Testis (tissue), 3 donors: Measurements from ENCODE around the gene TVP23A. TPM values are rescaled to one million over a fixed set of nuclear protein-coding genes. Genes with fewer than 3 reads are reported as not detected.

Experiments used
- DNase-seq: peaks from one replicate; pipeline ENCODE4 v3.0.0-alpha.2; 2019
- H3K27ac ChIP-seq, 2 donors: fragments of 200-600 bp; sonication (generic); one replicate each; pipeline ENCODE4 v1.5.1; 2019
- H3K27me3 ChIP-seq: fragments of 200-600 bp; sonication (generic); one replicate; pipeline ENCODE4 v1.5.1; 2019
- H3K36me3 ChIP-seq: fragments of 200-600 bp; sonication (generic); one replicate; pipeline ENCODE4 v1.5.1; 2017; ENCODE audit warnings: low read depth; ENCODE audit errors: missing control alignments
- H3K4me1 ChIP-seq: fragments of 200-600 bp; sonication (generic); one replicate; pipeline ENCODE4 v1.5.1; 2019
- H3K4me3 ChIP-seq, 2 donors: fragments of 200-600 bp; sonication (generic); one replicate each; pipeline ENCODE4 v1.5.1; 2017 to 2019
- H3K9me3 ChIP-seq: fragments of 200-600 bp; sonication (generic); one replicate; pipeline ENCODE4 v1.5.1; 2017
- POLR2A ChIP-seq: fragments of 450-650 bp; IDR thresholded peaks from one replicate; pipeline ENCODE4 v1.6.1; 2017; ENCODE audit warnings: antibody characterized with exemption, mild to moderate bottlenecking, moderate library complexity
- WGBS, 2 donors: methylation state at CpG; one replicate each; pipeline ENCODE4 v1.1.5; 2018; 5-methylcytosine and 5-hydroxymethylcytosine counted together
- intact Hi-C: fragments of 100-400 bp; cut with DNase I; formaldehyde crosslinking; loops from one replicate; pipeline ENCODE4 v1.15.1; 2023; ENCODE audit warnings: low total_unique reads
- polyA plus RNA-seq: library from polyadenylated mRNA; stranded (reverse); fragments of 350-450 nt; fragmentation: Illumina TruSeq; extraction: RNeasy Lipid Tissue Mini Kit (QIAGEN cat#74804); gene quantifications from one replicate; pipeline ENCODE4 v1.2.3, GENCODE V29; 2014; ENCODE audit warnings: low read depth, low replicate concordance; ENCODE audit not compliant: insufficient read depth
- total RNA-seq, 2 donors: library from RNA; depleted of rRNA; stranded (reverse); fragments of >200 nt; gene quantifications; one replicate each; pipeline ENCODE4 v1.2.3, GENCODE V29; 2016
- TF ChIP-seq, protein P1 (sequence below), 3 experiments: fragments of 450-650 bp in 2 of 3; fragments of 200-600 bp in 1 of 3; sonication (generic) in 1 of 3; IDR thresholded peaks; one replicate each; pipeline ENCODE4 v1.5.1; 2016 to 2019; ENCODE audit warnings: antibody characterized with exemption in 3 of 3, mild to moderate bottlenecking in 2 of 3, moderate library complexity in 1 of 3

TVP23A gene
- total and polyA plus RNA-seq, 3 donors from 2014 or later, result 1.7 to 4.2 (median 3.5) TPM

DNA sequence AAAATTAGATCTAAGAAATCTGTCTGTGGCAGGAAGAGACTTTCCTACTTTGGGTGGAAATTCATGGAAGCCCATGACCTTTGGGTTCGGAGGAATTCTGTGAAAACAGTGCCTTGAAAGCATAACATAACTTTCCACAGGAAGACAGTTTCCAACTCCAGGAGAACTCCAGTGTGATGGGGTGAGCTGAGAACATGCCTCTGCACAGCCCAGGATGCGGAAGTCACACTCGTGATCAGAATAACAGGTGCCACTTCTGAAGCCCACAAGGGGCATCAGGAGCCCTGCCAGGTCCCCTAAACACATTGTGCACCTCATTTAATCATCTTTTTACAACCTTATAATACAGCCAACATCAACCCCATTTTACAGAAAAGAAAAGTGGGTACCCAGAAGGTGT, 9.7 kb downstream of the TVP23A start:
- DNase-seq, result no peak
- WGBS, 2 donors, result 80 to 90% methylated on average over 3 of the region's 3 CpGs
- Histone ChIP-seq H3K27me3 (no peaks in the 10 kb centered on the region), H3K9me3 (no peaks in the 10 kb centered on the region), H3K27ac (no peak overlapping the region), H3K36me3 (no peaks in the 10 kb centered on the region), H3K4me3 (no peak overlapping the region), H3K4me1 (no peaks in the 10 kb centered on the region)
- TF ChIP-seq, protein P1, sequence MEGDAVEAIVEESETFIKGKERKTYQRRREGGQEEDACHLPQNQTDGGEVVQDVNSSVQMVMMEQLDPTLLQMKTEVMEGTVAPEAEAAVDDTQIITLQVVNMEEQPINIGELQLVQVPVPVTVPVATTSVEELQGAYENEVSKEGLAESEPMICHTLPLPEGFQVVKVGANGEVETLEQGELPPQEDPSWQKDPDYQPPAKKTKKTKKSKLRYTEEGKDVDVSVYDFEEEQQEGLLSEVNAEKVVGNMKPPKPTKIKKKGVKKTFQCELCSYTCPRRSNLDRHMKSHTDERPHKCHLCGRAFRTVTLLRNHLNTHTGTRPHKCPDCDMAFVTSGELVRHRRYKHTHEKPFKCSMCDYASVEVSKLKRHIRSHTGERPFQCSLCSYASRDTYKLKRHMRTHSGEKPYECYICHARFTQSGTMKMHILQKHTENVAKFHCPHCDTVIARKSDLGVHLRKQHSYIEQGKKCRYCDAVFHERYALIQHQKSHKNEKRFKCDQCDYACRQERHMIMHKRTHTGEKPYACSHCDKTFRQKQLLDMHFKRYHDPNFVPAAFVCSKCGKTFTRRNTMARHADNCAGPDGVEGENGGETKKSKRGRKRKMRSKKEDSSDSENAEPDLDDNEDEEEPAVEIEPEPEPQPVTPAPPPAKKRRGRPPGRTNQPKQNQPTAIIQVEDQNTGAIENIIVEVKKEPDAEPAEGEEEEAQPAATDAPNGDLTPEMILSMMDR (IDR thresholded peaks at IDR 0.05), result no peak
- no peak for TF ChIP-seq POLR2A
- intact Hi-C loops, result no loop called here

DNA sequence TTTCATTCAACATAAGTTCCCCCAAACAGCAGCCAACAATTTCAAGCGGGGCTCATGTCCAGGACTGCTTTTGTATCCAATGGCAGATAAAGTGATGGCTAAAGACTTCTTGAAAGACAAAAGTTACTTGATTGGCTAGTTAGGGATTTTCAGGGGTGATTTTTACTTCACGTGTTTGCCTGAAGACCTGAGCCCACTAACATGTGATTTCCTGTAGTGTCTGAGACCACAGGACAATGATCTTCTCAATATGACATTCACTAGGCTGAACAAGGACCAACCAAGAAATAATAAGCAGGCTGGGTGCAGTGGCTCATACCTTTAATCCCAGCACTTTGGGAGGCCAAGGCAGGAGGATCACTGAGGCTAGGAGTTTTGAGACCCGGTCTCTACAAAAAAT, 10.4 kb downstream of the TVP23A start:
- intact Hi-C loops, result no loop called here
- H3K36me3 ChIP-seq, result no peaks in the 10 kb centered on the region
- no peaks in the 10 kb centered on the region for H3K9me3 ChIP-seq
- no peak for DNase-seq
- TF ChIP-seq, protein P1 (IDR thresholded peaks at IDR 0.05), result no peak
- no peak for TF ChIP-seq POLR2A
- H3K27ac ChIP-seq, result no peak overlapping the region
- no peaks in the 10 kb centered on the region for H3K4me1 ChIP-seq
- no peak overlapping the region for H3K4me3 ChIP-seq
- 79 to 81% methylated on average over 3 of the region's 3 CpGs for WGBS, 2 donors
- no peaks in the 10 kb centered on the region for H3K27me3 ChIP-seq

DNA sequence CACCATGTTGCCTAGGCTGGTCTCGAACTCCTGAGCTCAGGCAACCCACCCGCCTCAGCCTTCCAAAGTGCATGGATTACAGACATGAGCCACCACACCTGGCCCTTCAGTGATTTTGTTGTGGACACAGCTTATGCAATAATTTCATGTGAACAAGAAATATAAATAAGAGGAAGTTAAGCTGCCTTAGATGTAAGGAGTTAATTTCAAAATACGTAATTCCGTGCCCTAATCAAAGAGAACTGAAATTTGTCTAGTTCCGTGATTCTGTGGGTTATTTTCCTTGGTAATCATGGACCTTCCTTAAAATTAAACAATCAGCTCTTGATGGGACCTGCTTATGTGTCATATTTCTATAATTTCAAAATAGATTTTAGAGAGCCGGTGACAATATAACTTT, 11.9 kb downstream of the TVP23A start:
- 90 to 92% methylated on average over 6 of the region's 6 CpGs for WGBS, 2 donors
- H3K27ac ChIP-seq, result no peak overlapping the region
- intact Hi-C loops, result no loop called here
- H3K9me3 ChIP-seq, result no peaks in the 10 kb centered on the region
- H3K4me3 ChIP-seq, result no peak overlapping the region
- H3K4me1 ChIP-seq, result no peaks in the 10 kb centered on the region
- TF ChIP-seq, protein P1 (IDR thresholded peaks at IDR 0.05), result no peak
- TF ChIP-seq POLR2A, result no peak
- no peaks in the 10 kb centered on the region for H3K36me3 ChIP-seq
- H3K27me3 ChIP-seq, result no peaks in the 10 kb centered on the region
- no peak for DNase-seq

DNA sequence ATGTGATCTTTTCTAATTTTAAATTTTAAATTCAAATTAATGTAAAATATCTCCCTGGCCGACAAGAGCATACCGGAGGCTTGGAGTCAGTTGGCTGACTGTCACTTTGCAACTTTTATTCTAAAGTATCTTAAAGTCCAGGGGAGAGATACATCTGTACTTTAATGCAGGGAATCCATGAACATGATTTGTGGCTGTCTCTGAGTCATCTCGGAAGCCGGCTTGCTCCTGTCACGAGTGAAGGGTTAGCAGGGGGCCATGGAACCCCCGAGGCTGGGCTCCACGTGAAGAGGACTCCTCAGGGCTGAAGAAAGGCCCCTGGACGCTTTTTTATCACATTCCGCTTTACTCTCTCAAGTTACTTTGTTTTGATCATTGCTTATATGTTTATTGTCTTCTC, 13.3 kb downstream of the TVP23A start:
- TF ChIP-seq, protein P1 (IDR thresholded peaks at IDR 0.05), result no peak
- H3K4me1 ChIP-seq, result no peaks in the 10 kb centered on the region
- 75 to 82% methylated on average over 9 of the region's 9 CpGs for WGBS, 2 donors
- no peaks in the 10 kb centered on the region for H3K27me3 ChIP-seq
- intact Hi-C loops, result no loop called here
- no peaks in the 10 kb centered on the region for H3K9me3 ChIP-seq
- DNase-seq, result no peak
- no peaks in the 10 kb centered on the region for H3K36me3 ChIP-seq
- no peak overlapping the region for H3K27ac ChIP-seq
- H3K4me3 ChIP-seq, result no peak overlapping the region

DNA sequence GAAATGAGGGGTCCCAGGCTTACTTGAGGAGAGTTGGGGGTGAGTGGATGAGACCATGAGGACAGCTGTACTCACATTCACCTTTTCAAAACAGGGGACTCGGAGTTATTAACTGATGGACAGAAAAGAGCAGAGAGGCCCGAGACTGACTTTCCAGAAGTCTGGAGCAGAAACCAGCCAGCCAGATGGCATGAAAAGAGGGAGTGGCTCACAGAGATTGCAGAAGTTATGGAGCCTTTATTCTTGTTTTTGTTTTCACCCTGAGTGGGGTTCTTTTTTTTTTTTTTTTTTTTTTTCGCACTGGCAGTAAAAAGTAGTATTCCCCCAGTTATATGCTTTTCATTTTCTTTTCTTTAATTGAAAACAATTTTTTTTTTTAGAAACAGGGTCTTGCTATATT, 18.9 kb downstream of the TVP23A start:
- intact Hi-C loops, result no loop called here
- no peaks in the 10 kb centered on the region for H3K27me3 ChIP-seq
- H3K27ac ChIP-seq, result no peak overlapping the region
- H3K9me3 ChIP-seq, result no peaks in the 10 kb centered on the region
- no peak for DNase-seq
- no peak overlapping the region for H3K4me3 ChIP-seq
- TF ChIP-seq, protein P1 (IDR thresholded peaks at IDR 0.05), result no peak
- H3K36me3 ChIP-seq, result no peaks in the 10 kb centered on the region
- no peaks in the 10 kb centered on the region for H3K4me1 ChIP-seq
- WGBS, 2 donors, result 71 to 80% methylated on average over 3 of the region's 3 CpGs
